ENCODE measurements around the gene MFSD1.

DNA sequence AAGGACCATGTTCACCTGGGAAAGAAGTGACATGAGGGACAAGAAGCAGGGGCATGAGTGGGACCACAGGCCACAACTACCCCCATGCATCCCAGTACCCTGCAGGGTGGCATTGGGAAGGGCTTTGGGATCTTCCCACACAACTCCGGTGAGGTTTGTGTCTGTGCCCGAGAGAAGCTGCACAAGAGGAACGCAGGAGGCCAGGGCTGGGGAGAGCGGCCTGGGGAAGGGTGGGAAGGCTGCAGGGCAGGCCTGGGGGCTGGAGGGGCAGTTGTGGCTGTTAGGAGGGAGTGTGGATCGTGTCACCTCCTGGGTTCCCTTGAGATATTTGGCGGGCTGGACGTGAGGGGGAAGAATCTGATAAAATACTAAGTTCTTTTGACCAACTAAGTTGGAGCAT, 25.3 kb upstream of the MFSD1 start:
- TF ChIP-seq, protein P1, sequence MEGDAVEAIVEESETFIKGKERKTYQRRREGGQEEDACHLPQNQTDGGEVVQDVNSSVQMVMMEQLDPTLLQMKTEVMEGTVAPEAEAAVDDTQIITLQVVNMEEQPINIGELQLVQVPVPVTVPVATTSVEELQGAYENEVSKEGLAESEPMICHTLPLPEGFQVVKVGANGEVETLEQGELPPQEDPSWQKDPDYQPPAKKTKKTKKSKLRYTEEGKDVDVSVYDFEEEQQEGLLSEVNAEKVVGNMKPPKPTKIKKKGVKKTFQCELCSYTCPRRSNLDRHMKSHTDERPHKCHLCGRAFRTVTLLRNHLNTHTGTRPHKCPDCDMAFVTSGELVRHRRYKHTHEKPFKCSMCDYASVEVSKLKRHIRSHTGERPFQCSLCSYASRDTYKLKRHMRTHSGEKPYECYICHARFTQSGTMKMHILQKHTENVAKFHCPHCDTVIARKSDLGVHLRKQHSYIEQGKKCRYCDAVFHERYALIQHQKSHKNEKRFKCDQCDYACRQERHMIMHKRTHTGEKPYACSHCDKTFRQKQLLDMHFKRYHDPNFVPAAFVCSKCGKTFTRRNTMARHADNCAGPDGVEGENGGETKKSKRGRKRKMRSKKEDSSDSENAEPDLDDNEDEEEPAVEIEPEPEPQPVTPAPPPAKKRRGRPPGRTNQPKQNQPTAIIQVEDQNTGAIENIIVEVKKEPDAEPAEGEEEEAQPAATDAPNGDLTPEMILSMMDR (IDR thresholded peaks at IDR 0.05), result no peak
- TF ChIP-seq, protein P2, sequence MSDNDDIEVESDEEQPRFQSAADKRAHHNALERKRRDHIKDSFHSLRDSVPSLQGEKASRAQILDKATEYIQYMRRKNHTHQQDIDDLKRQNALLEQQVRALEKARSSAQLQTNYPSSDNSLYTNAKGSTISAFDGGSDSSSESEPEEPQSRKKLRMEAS (IDR thresholded peaks at IDR 0.05; ENCODE audit: low read depth), result no peak
- TF ChIP-seq CHD2 (IDR thresholded peaks at IDR 0.05; ENCODE audit: low read length, partially characterized antibody), result no peak
- no peak for TF ChIP-seq POLR2AphosphoS5 (IDR thresholded peaks at IDR 0.05; ENCODE audit: low read depth, low read length)
- no peak for TF ChIP-seq TAF1 (IDR thresholded peaks at IDR 0.05; ENCODE audit: borderline replicate concordance, low read depth, low read length)
- TF ChIP-seq, protein P3, sequence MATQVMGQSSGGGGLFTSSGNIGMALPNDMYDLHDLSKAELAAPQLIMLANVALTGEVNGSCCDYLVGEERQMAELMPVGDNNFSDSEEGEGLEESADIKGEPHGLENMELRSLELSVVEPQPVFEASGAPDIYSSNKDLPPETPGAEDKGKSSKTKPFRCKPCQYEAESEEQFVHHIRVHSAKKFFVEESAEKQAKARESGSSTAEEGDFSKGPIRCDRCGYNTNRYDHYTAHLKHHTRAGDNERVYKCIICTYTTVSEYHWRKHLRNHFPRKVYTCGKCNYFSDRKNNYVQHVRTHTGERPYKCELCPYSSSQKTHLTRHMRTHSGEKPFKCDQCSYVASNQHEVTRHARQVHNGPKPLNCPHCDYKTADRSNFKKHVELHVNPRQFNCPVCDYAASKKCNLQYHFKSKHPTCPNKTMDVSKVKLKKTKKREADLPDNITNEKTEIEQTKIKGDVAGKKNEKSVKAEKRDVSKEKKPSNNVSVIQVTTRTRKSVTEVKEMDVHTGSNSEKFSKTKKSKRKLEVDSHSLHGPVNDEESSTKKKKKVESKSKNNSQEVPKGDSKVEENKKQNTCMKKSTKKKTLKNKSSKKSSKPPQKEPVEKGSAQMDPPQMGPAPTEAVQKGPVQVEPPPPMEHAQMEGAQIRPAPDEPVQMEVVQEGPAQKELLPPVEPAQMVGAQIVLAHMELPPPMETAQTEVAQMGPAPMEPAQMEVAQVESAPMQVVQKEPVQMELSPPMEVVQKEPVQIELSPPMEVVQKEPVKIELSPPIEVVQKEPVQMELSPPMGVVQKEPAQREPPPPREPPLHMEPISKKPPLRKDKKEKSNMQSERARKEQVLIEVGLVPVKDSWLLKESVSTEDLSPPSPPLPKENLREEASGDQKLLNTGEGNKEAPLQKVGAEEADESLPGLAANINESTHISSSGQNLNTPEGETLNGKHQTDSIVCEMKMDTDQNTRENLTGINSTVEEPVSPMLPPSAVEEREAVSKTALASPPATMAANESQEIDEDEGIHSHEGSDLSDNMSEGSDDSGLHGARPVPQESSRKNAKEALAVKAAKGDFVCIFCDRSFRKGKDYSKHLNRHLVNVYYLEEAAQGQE (IDR thresholded peaks at IDR 0.05; ENCODE audit: low read depth, low read length), result no peak
- TF ChIP-seq YY1 (IDR thresholded peaks at IDR 0.05; ENCODE audit: low read depth), result no peak
- TF ChIP-seq, protein P4, sequence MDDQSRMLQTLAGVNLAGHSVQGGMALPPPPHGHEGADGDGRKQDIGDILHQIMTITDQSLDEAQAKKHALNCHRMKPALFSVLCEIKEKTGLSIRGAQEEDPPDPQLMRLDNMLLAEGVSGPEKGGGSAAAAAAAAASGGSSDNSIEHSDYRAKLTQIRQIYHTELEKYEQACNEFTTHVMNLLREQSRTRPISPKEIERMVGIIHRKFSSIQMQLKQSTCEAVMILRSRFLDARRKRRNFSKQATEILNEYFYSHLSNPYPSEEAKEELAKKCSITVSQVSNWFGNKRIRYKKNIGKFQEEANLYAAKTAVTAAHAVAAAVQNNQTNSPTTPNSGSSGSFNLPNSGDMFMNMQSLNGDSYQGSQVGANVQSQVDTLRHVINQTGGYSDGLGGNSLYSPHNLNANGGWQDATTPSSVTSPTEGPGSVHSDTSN (IDR thresholded peaks at IDR 0.05), result no peak
- no peak for TF ChIP-seq NRF1 (IDR thresholded peaks at IDR 0.05; ENCODE audit: low read depth, low read length)
- TF ChIP-seq FOSL2 (IDR thresholded peaks at IDR 0.05; ENCODE audit: borderline replicate concordance, low read depth), result no peak
- no peak for TF ChIP-seq EZH2phosphoT487 (IDR thresholded peaks at IDR 0.05; ENCODE audit: borderline replicate concordance, low read depth)
- no peak for TF ChIP-seq SMC3 (IDR thresholded peaks at IDR 0.05; ENCODE audit: low read depth, low read length)
- no peak for TF ChIP-seq FOXM1 (IDR thresholded peaks at IDR 0.05; ENCODE audit: low read depth)
- TF ChIP-seq GABPA (IDR thresholded peaks at IDR 0.05; ENCODE audit: low read depth), result no peak

Data from SK-N-SH (cell line).